NB4 (cell line): ENCODE measurements around the gene ADAMTSL2.
A peak's percentile ranks its signal among the peaks of the same experiment; 100 is the strongest.

Source experiments
- DNase-seq: peaks from one replicate; pipeline ENCODE4 v3.0.0; 2010; ENCODE audit warnings: low read depth
- H3K4me3 ChIP-seq: one replicate; pipeline ENCODE4 v1.5.1; 2011; ENCODE audit warnings: mild to moderate bottlenecking, low read depth, low read length, moderate library complexity
- CTCF ChIP-seq: IDR thresholded peaks from one replicate; pipeline ENCODE4 v1.5.1; 2012; ENCODE audit warnings: low read depth, low read length
- MAX ChIP-seq: IDR thresholded peaks from 2 replicates; pipeline ENCODE4 v1.6.1; 2011; ENCODE audit warnings: low read depth, low read length
- MYC ChIP-seq: IDR thresholded peaks from 2 replicates; pipeline ENCODE4 v1.6.1; 2011; ENCODE audit warnings: low read depth, low read length
- POLR2A ChIP-seq: IDR thresholded peaks from 2 replicates; pipeline ENCODE4 v1.6.1; 2011; ENCODE audit warnings: mild to moderate bottlenecking; ENCODE audit not compliant: insufficient read length; ENCODE audit errors: extremely low read depth

The ADAMTSL2 gene

GRCh38 chr9:133553973-133554713, 19.6 kb downstream of the ADAMTSL2 start:
- no peak for DNase-seq
- no peak for TF ChIP-seq POLR2A
- no peak for TF ChIP-seq MAX
- no peak for TF ChIP-seq MYC
- TF ChIP-seq CTCF, result no peak
- no peak overlapping the region for H3K4me3 ChIP-seq

GRCh38 chr9:133554729-133555128, 20.2 kb downstream of the ADAMTSL2 start:
- TF ChIP-seq POLR2A, result no peak
- no peak for TF ChIP-seq MYC
- no peak for TF ChIP-seq MAX
- TF ChIP-seq CTCF, result no peak
- no peak for DNase-seq
- no peak overlapping the region for H3K4me3 ChIP-seq

GRCh38 chr9:133556354-133556753, 21.9 kb downstream of the ADAMTSL2 start:
- no peak overlapping the region for H3K4me3 ChIP-seq
- DNase-seq, result no peak
- TF ChIP-seq CTCF, result no peak
- TF ChIP-seq MYC, result no peak

GRCh38 chr9:133557581-133557980, 23.1 kb downstream of the ADAMTSL2 start:
- TF ChIP-seq CTCF (no peak), MYC (no peak), MAX (no peak), POLR2A (no peak)
- H3K4me3 ChIP-seq, result no peak overlapping the region
- no peak for DNase-seq

GRCh38 chr9:133558191-133559126, 24.0 kb downstream of the ADAMTSL2 start:
- DNase-seq, result peak; percentile 58
- H3K4me3 ChIP-seq, result no peak overlapping the region

More at GRCh38 chr9:133558191-133559126, 24.0 kb downstream of the ADAMTSL2 start:
- TF ChIP-seq MYC, result no peak
- no peak for TF ChIP-seq MAX
- no peak for TF ChIP-seq CTCF
- no peak for TF ChIP-seq POLR2A
